HEK293T (cell line): Measurements from ENCODE around the gene SLC25A31.
A peak's percentile ranks its signal among the peaks of the same experiment; 100 is the strongest.

Source experiments
- CTCF ChIA-PET: fragments of 350-600 bp; formaldehyde crosslinking; extraction: SDS; loops from one replicate; lab custom pipeline; 2021; ENCODE audit warnings: antibody characterized with exemption, inconsistent platforms; lab: Yijun Ruan, JAX
- POLR2A ChIA-PET: fragments of 350-600 bp; formaldehyde crosslinking; extraction: SDS; loops from one replicate; lab custom pipeline; 2020; ENCODE audit warnings: antibody characterized with exemption, inconsistent platforms; lab: Yijun Ruan, JAX
- DNase-seq: peaks from one replicate; pipeline ENCODE4 v3.0.0; 2012; ENCODE audit warnings: mixed read lengths; ENCODE audit errors: extremely low spot score
- ARNT ChIP-seq: fragments of 450-650 bp; IDR thresholded peaks from 2 replicates; pipeline ENCODE4 v1.6.1; 2017; ENCODE audit warnings: mild to moderate bottlenecking
- BHLHE40 ChIP-seq: fragments of 450-650 bp; IDR thresholded peaks from 2 replicates; pipeline ENCODE4 v1.6.1; 2016; ENCODE audit warnings: mild to moderate bottlenecking, moderate library complexity, borderline replicate concordance
- CTBP1 ChIP-seq: fragments of 450-650 bp; IDR thresholded peaks from 2 replicates; pipeline ENCODE4 v1.6.1; 2016; ENCODE audit warnings: borderline replicate concordance
- ELF4 ChIP-seq: fragments of 450-650 bp; IDR thresholded peaks from 2 replicates; pipeline ENCODE4 v1.6.1; 2017; ENCODE audit warnings: antibody characterized with exemption
- FOXA1 ChIP-seq: fragments of 450-650 bp; IDR thresholded peaks from 2 replicates; pipeline ENCODE4 v1.6.1; 2016; ENCODE audit warnings: mild to moderate bottlenecking
- FOXK2 ChIP-seq: fragments of 450-650 bp; IDR thresholded peaks from 2 replicates; pipeline ENCODE4 v1.6.1; 2016; ENCODE audit warnings: mild to moderate bottlenecking
- FOXM1 ChIP-seq: fragments of 450-650 bp; IDR thresholded peaks from 2 replicates; pipeline ENCODE4 v1.6.1; 2017; ENCODE audit warnings: mild to moderate bottlenecking, borderline replicate concordance
- HDGF ChIP-seq: fragments of 450-650 bp; IDR thresholded peaks from 2 replicates; pipeline ENCODE4 v1.6.1; 2017; ENCODE audit warnings: antibody characterized with exemption, borderline replicate concordance
- L3MBTL2 ChIP-seq: fragments of 450-650 bp; conservative IDR thresholded peaks from 2 replicates; pipeline ENCODE4 v1.6.1; 2016; ENCODE audit warnings: mild to moderate bottlenecking
- LEF1 ChIP-seq: fragments of 450-650 bp; IDR thresholded peaks from 2 replicates; pipeline ENCODE4 v1.6.1; 2017; ENCODE audit warnings: mild to moderate bottlenecking, borderline replicate concordance
- NFRKB ChIP-seq: fragments of 450-650 bp; IDR thresholded peaks from 2 replicates; pipeline ENCODE4 v1.6.1; 2016; ENCODE audit warnings: mild to moderate bottlenecking, moderate library complexity
- PKNOX1 ChIP-seq: fragments of 450-650 bp; IDR thresholded peaks from 2 replicates; pipeline ENCODE4 v1.6.1; 2016
- SP1 ChIP-seq: fragments of 450-650 bp; IDR thresholded peaks from 2 replicates; pipeline ENCODE4 v1.6.1; 2017
- SUZ12 ChIP-seq: fragments of 450-650 bp; IDR thresholded peaks from 2 replicates; pipeline ENCODE4 v1.6.1; 2016; ENCODE audit warnings: mild to moderate bottlenecking
- TARDBP ChIP-seq: fragments of 450-650 bp; IDR thresholded peaks from 2 replicates; pipeline ENCODE4 v1.6.1; 2016
- ZNF384 ChIP-seq: fragments of 450-650 bp; IDR thresholded peaks from 2 replicates; pipeline ENCODE4 v1.6.1; 2016

SLC25A31 gene

GRCh38 chr4:127709456-127709855, 20.7 kb upstream of the SLC25A31 start:
- DNase-seq, result no peak
- POLR2A ChIA-PET, result no interaction called here
- CTCF ChIA-PET, result no interaction called here
- no peak for TF ChIP-seq CTBP1
- no peak for TF ChIP-seq FOXA1
- TF ChIP-seq HDGF, result no peak
- TF ChIP-seq FOXM1, result no peak

- ChIA-PET POLR2A (no interaction called here), CTCF (interaction anchor here (2.8 kb wide), 1 partner anchor 127 kb away, joined by 13 read pairs; no protein-coding TSS in a partner anchor)
- DNase-seq, result no peak
- no peak for TF ChIP-seq FOXK2
- no peak for TF ChIP-seq HDGF
- TF ChIP-seq L3MBTL2, result no peak
- no peak for TF ChIP-seq SP1
- no peak for TF ChIP-seq SUZ12
- TF ChIP-seq ARNT, result no peak
- no peak for TF ChIP-seq ZNF384
- TF ChIP-seq TARDBP, result no peak
- no peak for TF ChIP-seq FOXA1
- no peak for TF ChIP-seq NFRKB
- no peak for TF ChIP-seq FOXM1
Observed at GRCh38 chr4:127731406-127731805, 1.2 kb downstream of the SLC25A31 start.

- peak; percentile 26 for DNase-seq
- TF ChIP-seq ARNT, result no peak
- TF ChIP-seq ZNF384, result peak; percentile 59; the same call in 1 of the 2 replicates
- ChIA-PET POLR2A (no interaction called here), CTCF (interaction anchor here (0.5 to 2.8 kb wide), 12 partner anchors 15 to 476 kb away, joined by 3 to 16 read pairs (median 4); no protein-coding TSS in a partner anchor)
Observed at GRCh38 chr4:127732623-127733328, 2.6 kb downstream of the SLC25A31 start.

GRCh38 chr4:127734976-127735375, 4.8 kb downstream of the SLC25A31 start:
- TF ChIP-seq NFRKB, result no peak
- no peak for TF ChIP-seq ARNT
- no peak for TF ChIP-seq ELF4
- TF ChIP-seq LEF1, result no peak
- TF ChIP-seq FOXM1, result no peak
- no peak for TF ChIP-seq FOXK2
- TF ChIP-seq PKNOX1, result no peak
- no peak for TF ChIP-seq SUZ12
- TF ChIP-seq FOXA1, result no peak
- TF ChIP-seq ZNF384, result no peak
- TF ChIP-seq SP1, result no peak
- TF ChIP-seq BHLHE40, result no peak
- TF ChIP-seq TARDBP, result no peak
- TF ChIP-seq L3MBTL2, result no peak
- no peak for TF ChIP-seq HDGF
- TF ChIP-seq CTBP1, result no peak
- ChIA-PET POLR2A (interaction anchor here (1.0 kb wide), 1 partner anchor 326 kb away, joined by 3 read pairs; the partner anchor contains the start of gene LARP1B), CTCF (no interaction called here)
- no peak for DNase-seq

GRCh38 chr4:127737295-127737694, 7.1 kb downstream of the SLC25A31 start:
- POLR2A ChIA-PET, result no interaction called here
- CTCF ChIA-PET, result interaction anchor here (0.9 kb wide), 1 partner anchor 114 kb away, joined by 3 read pairs; no protein-coding TSS in a partner anchor
- no peak for DNase-seq
- TF ChIP-seq CTBP1, result no peak
- no peak for TF ChIP-seq ZNF384
- TF ChIP-seq PKNOX1, result 0 out of 2 replicates have a peak, but pooled peaks have one; percentile 12
- TF ChIP-seq SP1, result no peak
- TF ChIP-seq HDGF, result no peak
- TF ChIP-seq BHLHE40, result no peak
- TF ChIP-seq SUZ12, result no peak

GRCh38 chr4:127741247-127741646, 11.0 kb downstream of the SLC25A31 start:
- CTCF ChIA-PET, result no interaction called here
- POLR2A ChIA-PET, result no interaction called here
- DNase-seq, result no peak
- TF ChIP-seq FOXK2 (no peak), LEF1 (no peak), NFRKB (no peak), CTBP1 (no peak), ZNF384 (no peak), L3MBTL2 (no peak)

GRCh38 chr4:127747883-127748282, 17.7 kb downstream of the SLC25A31 start:
- ChIA-PET POLR2A (no interaction called here), CTCF (interaction anchor here (0.9 kb wide), 1 partner anchor 15 kb away, joined by 3 read pairs; no protein-coding TSS in a partner anchor)
- DNase-seq, result no peak
- TF ChIP-seq BHLHE40 (no peak), NFRKB (no peak), L3MBTL2 (no peak), HDGF (no peak), FOXA1 (no peak), FOXM1 (no peak), ARNT (no peak), SP1 (no peak), SUZ12 (no peak), ZNF384 (no peak), CTBP1 (no peak), TARDBP (no peak), PKNOX1 (no peak)
